Hepatocyte (in vitro differentiated cells): Measurements from ENCODE around the gene LAMTOR4.

ENCODE experiments used
- EZH2 ChIP-seq: fragments of 200-600 bp; sonication (generic); IDR thresholded peaks from 2 replicates; pipeline ENCODE4 v1.6.1; 2016; ENCODE audit warnings: antibody characterized with exemption, mild to moderate bottlenecking, borderline replicate concordance
- TF ChIP-seq, protein P1 (sequence below): fragments of 200-600 bp; sonication (generic); IDR thresholded peaks from 2 replicates; pipeline ENCODE4 v1.5.1; 2016; ENCODE audit warnings: antibody characterized with exemption, mild to moderate bottlenecking; ENCODE audit not compliant: poor library complexity

GRCh38 chr7:100154651-100155491, 6.2 kb downstream of the LAMTOR4 start:
- TF ChIP-seq, protein P1, sequence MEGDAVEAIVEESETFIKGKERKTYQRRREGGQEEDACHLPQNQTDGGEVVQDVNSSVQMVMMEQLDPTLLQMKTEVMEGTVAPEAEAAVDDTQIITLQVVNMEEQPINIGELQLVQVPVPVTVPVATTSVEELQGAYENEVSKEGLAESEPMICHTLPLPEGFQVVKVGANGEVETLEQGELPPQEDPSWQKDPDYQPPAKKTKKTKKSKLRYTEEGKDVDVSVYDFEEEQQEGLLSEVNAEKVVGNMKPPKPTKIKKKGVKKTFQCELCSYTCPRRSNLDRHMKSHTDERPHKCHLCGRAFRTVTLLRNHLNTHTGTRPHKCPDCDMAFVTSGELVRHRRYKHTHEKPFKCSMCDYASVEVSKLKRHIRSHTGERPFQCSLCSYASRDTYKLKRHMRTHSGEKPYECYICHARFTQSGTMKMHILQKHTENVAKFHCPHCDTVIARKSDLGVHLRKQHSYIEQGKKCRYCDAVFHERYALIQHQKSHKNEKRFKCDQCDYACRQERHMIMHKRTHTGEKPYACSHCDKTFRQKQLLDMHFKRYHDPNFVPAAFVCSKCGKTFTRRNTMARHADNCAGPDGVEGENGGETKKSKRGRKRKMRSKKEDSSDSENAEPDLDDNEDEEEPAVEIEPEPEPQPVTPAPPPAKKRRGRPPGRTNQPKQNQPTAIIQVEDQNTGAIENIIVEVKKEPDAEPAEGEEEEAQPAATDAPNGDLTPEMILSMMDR, result no peak
- no peak for TF ChIP-seq EZH2
